CD8-positive, alpha-beta memory T cell (primary cell): ENCODE data around the gene PYDC2. TPM values are rescaled to one million over a fixed set of nuclear protein-coding genes. Genes with fewer than 3 reads are reported as not detected.
A peak's percentile ranks its signal among the peaks of the same experiment; 100 is the strongest.

Source experiments
- CTCF ChIA-PET: fragments of 350-600 bp; sonication (Branson Sonifier 250); formaldehyde crosslinking; loops from one replicate; lab custom pipeline; 2021; ENCODE audit warnings: antibody characterized with exemption; lab: Charles Lee
- POLR2A ChIA-PET: fragments of 350-600 bp; sonication (Branson Sonifier 250); formaldehyde crosslinking; loops from one replicate; lab custom pipeline; 2021; ENCODE audit warnings: antibody characterized with exemption; lab: Charles Lee
- DNase-seq, 5 donors: peaks; one replicate each; pipeline versions ENCODE4 v3.0.0 to v3.0.0-alpha.2; 2020 to 2022; ENCODE audit warnings: mixed read lengths in 1 of 5
- H3K27ac ChIP-seq: one replicate; pipeline ENCODE4 v1.7.0; 2013; ENCODE audit warnings: low read depth, mild to moderate bottlenecking, low read length, moderate library complexity
- H3K27me3 ChIP-seq: 2 replicates; pipeline ENCODE4 v1.7.0; 2013; ENCODE audit warnings: low read length, mild to moderate bottlenecking; ENCODE audit not compliant: insufficient read depth, poor library complexity, severe bottlenecking
- H3K36me3 ChIP-seq: 2 replicates; pipeline ENCODE4 v1.7.0; 2013; ENCODE audit warnings: mild to moderate bottlenecking, low read length, moderate library complexity; ENCODE audit not compliant: insufficient read depth
- H3K4me1 ChIP-seq: 2 replicates; pipeline ENCODE4 v1.7.0; 2013; ENCODE audit warnings: mild to moderate bottlenecking, low read length, moderate library complexity; ENCODE audit not compliant: insufficient read depth
- H3K4me3 ChIP-seq: 2 replicates; pipeline ENCODE4 v1.7.0; 2013; ENCODE audit warnings: mild to moderate bottlenecking, low read length
- H3K9me3 ChIP-seq: 2 replicates; pipeline ENCODE4 v1.7.0; 2013; ENCODE audit warnings: mild to moderate bottlenecking, low read length
- H3K27ac Mint-ChIP-seq, 8 donors: one replicate each; pipeline ENCODE4 v1.8.0; 2020 to 2021; ENCODE audit warnings: mixed read lengths in 8 of 8, mild to moderate bottlenecking in 6 of 8, inconsistent platforms in 3 of 8, moderate library complexity in 3 of 8
- H3K27me3 Mint-ChIP-seq, 2 donors: one replicate each; pipeline ENCODE4 v1.8.0; 2020 to 2021; ENCODE audit warnings: mixed read lengths in 2 of 2, mild to moderate bottlenecking in 1 of 2, moderate library complexity in 1 of 2
- H3K36me3 Mint-ChIP-seq, 3 donors: one replicate each; pipeline ENCODE4 v1.8.0; 2020 to 2021; ENCODE audit warnings: mixed read lengths in 3 of 3, inconsistent platforms in 1 of 3, mild to moderate bottlenecking in 1 of 3
- H3K4me1 Mint-ChIP-seq, 3 donors: one replicate each; pipeline ENCODE4 v1.8.0; 2020 to 2021; ENCODE audit warnings: mixed read lengths in 3 of 3, inconsistent platforms in 1 of 3, mild to moderate bottlenecking in 1 of 3
- H3K4me3 Mint-ChIP-seq, 7 donors: one replicate each; pipeline ENCODE4 v1.8.0; 2020 to 2021; ENCODE audit warnings: mixed read lengths in 7 of 7, mild to moderate bottlenecking in 6 of 7, moderate library complexity in 4 of 7, inconsistent platforms in 2 of 7
- H3K9me3 Mint-ChIP-seq, 5 donors: one replicate each; pipeline ENCODE4 v1.8.0; 2020 to 2022; ENCODE audit warnings: mixed read lengths in 5 of 5, mild to moderate bottlenecking in 3 of 5, moderate library complexity in 2 of 5, inconsistent platforms in 1 of 5
- polyA plus RNA-seq: library from polyadenylated mRNA; unstranded; fragments of 300-500 nt; fragmentation: Illumina TruSeq; gene quantifications from one replicate; pipeline ENCODE4 v1.2.3, GENCODE V29; 2021
- total RNA-seq, 2 experiments: library from RNA; stranded (reverse); gene quantifications; one replicate each; pipeline ENCODE4 v1.2.3, GENCODE V29; 2021

Gene PYDC2
- total and polyA plus RNA-seq, 3 experiments from 2014 or later, result not detected

GRCh38 chr3:191425322-191425734 is 35.6 kb upstream of the PYDC2 start:
- Mint-ChIP-seq H3K27me3 (no peaks in the 10 kb centered on the region), H3K27ac (no peak overlapping the region), H3K4me1 (no peaks in the 10 kb centered on the region), H3K4me3 (no peak overlapping the region), H3K9me3 (peaks cover 0 to 7% (median 3%) of the 10 kb centered on the region in 5 donors), H3K36me3 (no peaks in the 10 kb centered on the region)
- Histone ChIP-seq H3K9me3 (no peaks in the 10 kb centered on the region), H3K36me3 (no peaks in the 10 kb centered on the region), H3K27ac (peak overlapping the region; percentile 15), H3K4me3 (no peak overlapping the region), H3K27me3 (no peaks in the 10 kb centered on the region), H3K4me1 (no peaks in the 10 kb centered on the region)
- CTCF ChIA-PET, result no interaction called here
- no peak for DNase-seq
- POLR2A ChIA-PET, result no interaction called here

- CTCF ChIA-PET, result no interaction called here
- no peak overlapping the region for H3K4me3 ChIP-seq
- Mint-ChIP-seq H3K9me3 (peaks cover 3 to 7% (median 5%) of the 10 kb centered on the region in 5 donors), H3K27ac (no peak overlapping the region), H3K4me1 (no peaks in the 10 kb centered on the region), H3K4me3 (no peak overlapping the region), H3K36me3 (no peaks in the 10 kb centered on the region), H3K27me3 (no peaks in the 10 kb centered on the region)
- no peak for DNase-seq
- no peaks in the 10 kb centered on the region for H3K9me3 ChIP-seq
- no peaks in the 10 kb centered on the region for H3K36me3 ChIP-seq
- POLR2A ChIA-PET, result no interaction called here
- H3K4me1 ChIP-seq, result no peaks in the 10 kb centered on the region
- peak overlapping the region; percentile 15 for H3K27ac ChIP-seq
- H3K27me3 ChIP-seq, result no peaks in the 10 kb centered on the region
Observed at GRCh38 chr3:191426311-191426710, 34.7 kb upstream of the PYDC2 start.

GRCh38 chr3:191428177-191428576 is 32.8 kb upstream of the PYDC2 start:
- Mint-ChIP-seq H3K4me3 (no peak overlapping the region), H3K27me3 (no peaks in the 10 kb centered on the region), H3K36me3 (no peaks in the 10 kb centered on the region), H3K27ac (no peak overlapping the region), H3K4me1 (no peaks in the 10 kb centered on the region), H3K9me3 (peaks cover 0 to 11% (median 6%) of the 10 kb centered on the region in 5 donors)
- CTCF ChIA-PET, result no interaction called here
- Histone ChIP-seq H3K4me3 (no peak overlapping the region), H3K27ac (no peak overlapping the region), H3K9me3 (no peaks in the 10 kb centered on the region), H3K27me3 (no peaks in the 10 kb centered on the region), H3K36me3 (no peaks in the 10 kb centered on the region), H3K4me1 (no peaks in the 10 kb centered on the region)
- DNase-seq, result no peak
- POLR2A ChIA-PET, result no interaction called here

- no peak overlapping the region for H3K27ac ChIP-seq
- CTCF ChIA-PET, result no interaction called here
Observed at GRCh38 chr3:191430103-191430502, 30.9 kb upstream of the PYDC2 start.

GRCh38 chr3:191431160-191431822 is 29.7 kb upstream of the PYDC2 start:
- H3K27me3 ChIP-seq, result no peaks in the 10 kb centered on the region
- DNase-seq, result no peak
- no peaks in the 10 kb centered on the region for H3K9me3 ChIP-seq
- H3K4me3 ChIP-seq, result no peak overlapping the region
- H3K4me1 ChIP-seq, result no peaks in the 10 kb centered on the region
- Mint-ChIP-seq H3K4me3 (no peak overlapping the region), H3K27ac (no peak overlapping the region), H3K4me1 (no peaks in the 10 kb centered on the region), H3K36me3 (no peaks in the 10 kb centered on the region), H3K9me3 (peaks cover 0 to 18% (median 7%) of the 10 kb centered on the region in 5 donors), H3K27me3 (no peaks in the 10 kb centered on the region)
- POLR2A ChIA-PET, result no interaction called here
- H3K27ac ChIP-seq, result no peak overlapping the region
- H3K36me3 ChIP-seq, result no peaks in the 10 kb centered on the region
- CTCF ChIA-PET, result no interaction called here

More at GRCh38 chr3:191430103-191430502, 30.9 kb upstream of the PYDC2 start:
- POLR2A ChIA-PET, result no interaction called here
- Histone ChIP-seq H3K27me3 (no peaks in the 10 kb centered on the region), H3K4me1 (no peaks in the 10 kb centered on the region), H3K36me3 (no peaks in the 10 kb centered on the region), H3K4me3 (no peak overlapping the region), H3K9me3 (no peaks in the 10 kb centered on the region)
- Mint-ChIP-seq H3K27me3 (no peaks in the 10 kb centered on the region), H3K4me3 (no peak overlapping the region), H3K36me3 (no peaks in the 10 kb centered on the region), H3K9me3 (peaks cover 0 to 11% (median 8%) of the 10 kb centered on the region in 5 donors), H3K4me1 (no peaks in the 10 kb centered on the region), H3K27ac (no peak overlapping the region)
- no peak for DNase-seq

GRCh38 chr3:191432162-191432561 is 28.8 kb upstream of the PYDC2 start:
- CTCF ChIA-PET, result no interaction called here

GRCh38 chr3:191434024-191434423 is 26.9 kb upstream of the PYDC2 start:
- Mint-ChIP-seq H3K9me3 (peaks cover 0 to 18% (median 6%) of the 10 kb centered on the region in 5 donors), H3K27me3 (no peaks in the 10 kb centered on the region), H3K27ac (no peak overlapping the region), H3K4me1 (no peaks in the 10 kb centered on the region), H3K36me3 (no peaks in the 10 kb centered on the region), H3K4me3 (no peak overlapping the region)
- DNase-seq, result no peak
- ChIA-PET POLR2A (no interaction called here), CTCF (no interaction called here)
- no peaks in the 10 kb centered on the region for H3K27me3 ChIP-seq
- no peaks in the 10 kb centered on the region for H3K9me3 ChIP-seq
- no peaks in the 10 kb centered on the region for H3K4me1 ChIP-seq
- no peaks in the 10 kb centered on the region for H3K36me3 ChIP-seq
- no peak overlapping the region for H3K4me3 ChIP-seq
- no peak overlapping the region for H3K27ac ChIP-seq

More at GRCh38 chr3:191432162-191432561, 28.8 kb upstream of the PYDC2 start:
- H3K36me3 ChIP-seq, result no peaks in the 10 kb centered on the region
- H3K27me3 ChIP-seq, result no peaks in the 10 kb centered on the region
- H3K9me3 ChIP-seq, result no peaks in the 10 kb centered on the region
- no peak for DNase-seq
- Mint-ChIP-seq H3K9me3 (peaks cover 0 to 18% (median 6%) of the 10 kb centered on the region in 5 donors), H3K27me3 (no peaks in the 10 kb centered on the region), H3K4me3 (no peak overlapping the region), H3K4me1 (no peaks in the 10 kb centered on the region), H3K36me3 (no peaks in the 10 kb centered on the region), H3K27ac (no peak overlapping the region)
- H3K27ac ChIP-seq, result no peak overlapping the region
- H3K4me3 ChIP-seq, result no peak overlapping the region
- no peaks in the 10 kb centered on the region for H3K4me1 ChIP-seq
- POLR2A ChIA-PET, result no interaction called here

GRCh38 chr3:191435981-191436380 is 25.0 kb upstream of the PYDC2 start:
- ChIA-PET POLR2A (no interaction called here), CTCF (no interaction called here)
- Mint-ChIP-seq H3K27me3 (peaks cover 0 to 1% of the 10 kb centered on the region in 2 donors), H3K4me3 (no peak overlapping the region), H3K36me3 (no peaks in the 10 kb centered on the region), H3K27ac (no peak overlapping the region), H3K9me3 (peaks cover 2 to 21% (median 6%) of the 10 kb centered on the region in 5 donors), H3K4me1 (no peaks in the 10 kb centered on the region)
- no peaks in the 10 kb centered on the region for H3K9me3 ChIP-seq
- H3K27ac ChIP-seq, result no peak overlapping the region
- no peak overlapping the region for H3K4me3 ChIP-seq
- no peaks in the 10 kb centered on the region for H3K36me3 ChIP-seq
- no peak for DNase-seq
- no peaks in the 10 kb centered on the region for H3K4me1 ChIP-seq
- no peaks in the 10 kb centered on the region for H3K27me3 ChIP-seq
